HG02943 (cell line): Measurements from ENCODE around the gene SLC25A48.

Experiments
- ATAC-seq: cut with Tn5 transposase; IDR thresholded peaks from one replicate; pipeline ENCODE4 v1.9.1; 2021; ENCODE audit warnings: mild to moderate bottlenecking, low read depth, moderate library complexity; ENCODE audit not compliant: unreplicated experiment

SLC25A48 gene

GRCh38 chr5:135913713-135914626 lies 79.5 kb downstream of the SLC25A48 start:
- ATAC-seq = no peak

- ATAC-seq = no peak
Measured at GRCh38 chr5:135915466-135916001, 81.1 kb downstream of the SLC25A48 start.

- no peak for ATAC-seq
Measured at GRCh38 chr5:135916638-135917263, 82.3 kb downstream of the SLC25A48 start.

- ATAC-seq = no peak
Measured at GRCh38 chr5:135920199-135920598, 85.7 kb downstream of the SLC25A48 start.

GRCh38 chr5:135921388-135921787 lies 86.9 kb downstream of the SLC25A48 start:
- ATAC-seq = no peak

- ATAC-seq = no peak
Measured at GRCh38 chr5:135930029-135930948, 95.8 kb downstream of the SLC25A48 start.

GRCh38 chr5:135930949-135931295 lies 96.5 kb downstream of the SLC25A48 start:
- no peak for ATAC-seq

- no peak for ATAC-seq
Measured at GRCh38 chr5:135934939-135935338, 100.5 kb downstream of the SLC25A48 start.

- ATAC-seq = no peak
Measured at GRCh38 chr5:135937245-135937911, 102.9 kb downstream of the SLC25A48 start.
